Skin epidermis (tissue), 12 donors: ENCODE results near the gene ADISSP.

ENCODE experiments used
- H3K27ac ChIP-seq, 21 experiments: fragments of 200-600 bp; sonication (generic) in 11 of 21; one replicate each; pipeline ENCODE4 v1.5.0; 2020; ENCODE audit warnings: mild to moderate bottlenecking in 3 of 21, inconsistent platforms in 2 of 21, moderate library complexity in 2 of 21
- H3K4me3 ChIP-seq, 7 experiments: fragments of 200-600 bp; sonication (generic) in 2 of 7; one replicate each; pipeline ENCODE4 v1.5.0; 2020; ENCODE audit warnings: inconsistent platforms in 2 of 7, mild to moderate bottlenecking in 2 of 7, moderate library complexity in 1 of 7

Gene ADISSP

DNA sequence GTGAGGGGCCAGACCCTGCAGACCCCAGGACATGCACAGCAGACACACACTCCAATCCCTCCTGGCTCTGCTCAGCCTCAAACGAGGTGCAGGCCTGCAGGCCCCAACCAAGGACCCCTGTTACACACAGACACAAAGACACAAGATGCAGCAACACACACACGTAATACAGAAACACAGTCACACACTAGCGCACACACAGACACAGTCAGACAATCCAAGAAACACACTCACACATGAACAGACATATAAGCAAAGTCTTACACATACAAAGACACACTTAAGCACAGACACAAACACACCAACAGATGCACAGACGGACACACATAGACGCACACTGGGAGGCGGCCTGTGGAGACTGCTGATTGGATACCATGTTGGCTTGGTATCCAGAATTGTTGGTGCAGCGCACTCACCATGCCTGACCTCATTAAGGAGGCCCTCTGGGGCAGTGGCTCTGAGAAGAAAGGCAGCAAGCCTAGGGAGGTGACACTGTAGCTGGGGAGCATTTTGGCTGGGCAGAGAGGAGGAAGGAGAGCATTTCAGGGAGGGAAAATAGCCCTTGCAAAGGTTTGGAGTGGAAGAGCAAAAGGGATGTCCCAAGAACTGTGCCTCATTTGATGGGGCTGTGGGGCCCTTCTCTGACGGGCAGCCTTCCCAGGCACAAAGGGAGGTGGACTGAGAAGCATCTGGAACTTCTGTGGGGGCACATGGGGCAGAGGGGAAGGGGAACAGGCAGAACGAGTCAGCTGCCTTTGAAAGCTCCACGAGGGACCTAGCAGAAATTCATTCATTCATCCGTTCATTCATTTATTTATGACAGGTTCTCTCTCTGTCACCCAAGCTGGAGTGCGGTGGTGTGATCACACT lies 36.5 kb downstream of the ADISSP start:
- peak overlapping the region in 1 of 21 experiments; percentile 2 for H3K27ac ChIP-seq

GRCh38 chr20:3729811-3730540 lies 37.6 kb downstream of the ADISSP start:
- no peak overlapping the region for H3K4me3 ChIP-seq
- no peak overlapping the region for H3K27ac ChIP-seq

More for the DNA sequence above, 36.5 kb downstream of the ADISSP start:
- H3K4me3 ChIP-seq: no peak overlapping the region

DNA sequence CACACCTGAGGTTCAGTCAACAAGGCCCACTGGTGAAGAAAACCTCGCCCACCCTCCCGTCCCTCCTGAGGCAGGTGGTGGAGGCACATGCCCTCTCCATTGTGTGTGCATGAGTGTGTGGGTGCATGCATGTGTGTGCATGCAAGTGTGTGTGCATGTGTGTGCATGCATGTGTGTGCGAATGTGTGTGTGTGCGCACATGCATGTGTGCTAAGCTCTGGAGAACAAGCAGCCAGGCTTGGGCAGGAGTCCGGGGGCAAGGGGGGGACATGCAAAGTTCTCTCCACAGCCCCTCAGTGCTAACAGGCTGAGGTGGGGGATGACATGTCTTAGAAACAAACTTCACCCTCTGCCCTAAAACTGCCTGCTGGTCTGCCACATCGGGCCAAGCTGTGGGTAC lies 38.2 kb downstream of the ADISSP start:
- Histone ChIP-seq H3K27ac (no peak overlapping the region), H3K4me3 (no peak overlapping the region)

DNA sequence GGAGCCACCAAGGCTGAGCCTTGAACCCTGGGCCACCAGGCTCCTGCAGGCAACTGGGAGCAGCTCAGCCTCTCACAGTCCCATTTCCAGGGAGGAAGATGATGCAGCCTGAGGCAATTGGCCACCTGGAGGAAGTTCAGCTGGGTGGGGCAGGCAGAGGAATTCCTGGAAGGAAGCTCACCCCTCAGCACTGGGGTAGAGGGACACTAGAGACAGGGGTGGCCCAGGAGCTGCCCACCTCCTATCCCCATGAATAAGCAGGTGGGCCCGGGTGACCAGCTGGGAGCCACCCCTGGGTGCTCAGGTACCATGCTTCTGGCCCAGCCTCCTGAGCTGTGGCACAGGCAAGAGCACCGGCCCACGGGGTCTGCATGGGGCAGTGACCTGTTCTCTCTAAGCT lies 38.7 kb downstream of the ADISSP start:
- peak overlapping the region in 6 of 21 experiments; percentile 9 to 80 (median 26) for H3K27ac ChIP-seq
- no peak overlapping the region for H3K4me3 ChIP-seq

- Histone ChIP-seq H3K4me3 (no peak overlapping the region), H3K27ac (peak overlapping the region in 11 of 21 experiments; percentile 0 to 80 (median 26))
Measured at GRCh38 chr20:3728354-3728753, 39.2 kb downstream of the ADISSP start.

DNA sequence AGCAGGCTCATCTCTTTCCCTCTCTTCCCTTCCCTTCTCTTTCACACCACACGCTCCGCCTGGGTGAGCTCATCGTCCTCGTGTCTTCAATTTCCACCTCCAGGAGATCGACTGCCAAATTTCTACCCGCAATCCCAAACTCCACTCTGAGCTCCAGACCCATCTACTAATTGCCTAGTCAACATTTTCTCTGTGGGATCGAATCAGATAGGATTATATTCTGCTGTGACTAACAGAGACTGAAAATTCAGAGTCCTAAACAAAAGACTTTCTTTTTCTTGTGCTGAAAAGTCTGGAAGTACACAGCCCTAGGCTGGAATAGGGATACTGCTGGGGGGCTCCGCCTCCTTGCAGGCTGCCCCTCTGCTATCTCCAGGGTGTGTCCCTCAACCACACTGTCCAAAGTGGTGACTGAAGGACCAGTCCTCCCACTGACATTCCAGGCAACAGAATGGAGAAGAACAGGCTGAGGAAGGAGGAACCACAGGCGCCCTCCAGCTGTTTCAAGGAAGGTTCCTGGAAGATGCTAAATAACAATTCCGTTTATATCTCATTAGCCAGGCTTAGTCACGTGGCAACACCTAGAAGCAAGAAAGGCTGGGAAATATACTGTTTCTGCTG lies 40.0 kb downstream of the ADISSP start:
- H3K4me3 ChIP-seq: no peak overlapping the region
- H3K27ac ChIP-seq: peak overlapping the region in 12 of 21 experiments; percentile 11 to 80 (median 64)

GRCh38 chr20:3724356-3724755 lies 43.2 kb downstream of the ADISSP start:
- H3K27ac ChIP-seq: no peak overlapping the region
- no peak overlapping the region for H3K4me3 ChIP-seq

- no peak overlapping the region for H3K27ac ChIP-seq
- no peak overlapping the region for H3K4me3 ChIP-seq
Measured at GRCh38 chr20:3723284-3723683, 44.3 kb downstream of the ADISSP start.

- H3K4me3 ChIP-seq: no peak overlapping the region
Measured at GRCh38 chr20:3721912-3722311, 45.6 kb downstream of the ADISSP start.

GRCh38 chr20:3720626-3721025 lies 46.9 kb downstream of the ADISSP start:
- no peak overlapping the region for H3K4me3 ChIP-seq
- no peak overlapping the region for H3K27ac ChIP-seq

More at GRCh38 chr20:3721912-3722311, 45.6 kb downstream of the ADISSP start:
- no peak overlapping the region for H3K27ac ChIP-seq

- no peak overlapping the region for H3K27ac ChIP-seq
- no peak overlapping the region for H3K4me3 ChIP-seq
Measured at GRCh38 chr20:3720068-3720467, 47.5 kb downstream of the ADISSP start.

DNA sequence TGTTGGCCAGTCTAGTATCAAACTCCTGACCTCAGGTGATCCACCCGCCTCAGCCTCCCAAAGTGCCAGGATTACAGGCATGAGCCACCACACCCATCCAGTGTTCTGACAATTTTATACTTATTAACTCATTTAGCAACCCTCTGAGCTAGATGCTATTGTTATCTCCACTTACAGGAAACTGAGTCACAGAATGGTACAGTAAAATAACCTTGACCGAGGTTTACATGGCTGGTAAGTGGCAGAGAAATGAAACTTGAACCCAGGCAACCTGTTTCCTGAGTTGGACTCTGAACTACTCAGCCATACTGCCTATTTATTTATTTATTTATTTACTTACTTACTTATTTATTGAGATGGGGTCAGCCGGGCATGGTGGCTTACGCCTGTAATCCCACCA lies 48.5 kb downstream of the ADISSP start:
- no peak overlapping the region for H3K27ac ChIP-seq
- H3K4me3 ChIP-seq: no peak overlapping the region

- Histone ChIP-seq H3K27ac (no peak overlapping the region), H3K4me3 (no peak overlapping the region)
Measured at GRCh38 chr20:3716195-3716834, 51.2 kb downstream of the ADISSP start.

DNA sequence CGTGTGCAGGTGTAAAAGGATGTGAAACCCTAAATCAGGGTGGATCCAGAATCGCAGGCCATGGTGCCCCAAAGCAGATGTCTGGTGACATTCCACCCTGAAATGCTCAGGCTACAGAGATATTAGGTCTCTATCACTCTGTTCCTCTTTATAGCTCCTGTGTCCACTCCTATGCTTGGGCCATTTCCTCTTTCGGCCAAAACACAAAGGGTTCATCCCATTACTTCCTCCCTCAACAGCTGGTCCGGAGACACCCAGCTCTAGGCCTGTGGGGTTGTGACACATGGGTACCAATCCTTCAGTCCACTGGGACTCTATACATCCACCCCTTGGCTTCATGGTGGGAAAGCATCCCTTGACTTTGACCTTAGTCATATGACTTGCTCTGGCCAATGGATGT lies 53.5 kb downstream of the ADISSP start:
- Histone ChIP-seq H3K27ac (peak overlapping the region in 1 of 21 experiments; percentile 76), H3K4me3 (no peak overlapping the region)

GRCh38 chr20:3712279-3712873 lies 55.2 kb downstream of the ADISSP start, which contains the start of gene SIGLEC1:
Gene SIGLEC1 (minus strand): TSS chr20:3712600. CDS start chr20:3707128, 5,472 bp downstream.
- Histone ChIP-seq H3K4me3 (peak within 1 kb of the TSS in 1 of 7 experiments; percentile 2), H3K27ac (peak within 1 kb of the TSS in 6 of 21 experiments; percentile 23 to 76 (median 50))

DNA sequence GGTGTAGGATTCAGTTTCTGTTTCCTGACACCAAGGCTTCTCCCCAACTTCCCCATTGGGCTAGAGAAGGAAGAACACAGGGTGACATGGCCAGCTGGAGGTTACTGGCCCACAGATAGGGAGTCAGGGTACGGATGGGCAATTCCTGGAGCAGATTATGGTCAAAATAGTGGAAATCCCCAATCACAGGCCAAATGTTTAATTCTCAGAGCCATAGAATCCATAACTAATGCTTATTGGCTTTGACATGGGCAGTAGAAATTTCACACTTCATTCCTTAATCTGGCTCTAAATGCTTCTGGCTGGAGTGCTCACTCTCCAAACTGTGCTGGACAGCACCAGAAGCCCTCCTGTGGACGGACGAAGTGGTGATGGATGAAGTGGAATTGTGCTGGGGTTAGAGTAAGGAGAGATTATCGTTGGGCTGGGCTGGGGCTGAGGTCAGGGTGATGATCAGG lies 56.0 kb downstream of the ADISSP start:
- peak overlapping the region in 5 of 21 experiments; percentile 23 to 76 (median 57) for H3K27ac ChIP-seq
- H3K4me3 ChIP-seq: peak overlapping the region in 1 of 7 experiments; percentile 2

GRCh38 chr20:3710703-3711483 lies 56.7 kb downstream of the ADISSP start:
- Histone ChIP-seq H3K27ac (peak overlapping the region in 10 of 21 experiments; percentile 4 to 76 (median 33)), H3K4me3 (peak overlapping the region in 1 of 7 experiments; percentile 2)

- Histone ChIP-seq H3K4me3 (no peak overlapping the region), H3K27ac (peak overlapping the region in 8 of 21 experiments; percentile 4 to 76 (median 34))
Measured at GRCh38 chr20:3710011-3710466, 57.5 kb downstream of the ADISSP start.
